Measurements from ENCODE around the gene DNAH11.
A peak's percentile ranks its signal among the peaks of the same experiment; 100 is the strongest.

Gene DNAH11

GRCh38 chr7:21542891-21543527, at the start of gene DNAH11:
Gene DNAH11 (plus strand): TSS chr7:21543039. CDS start chr7:21543246, 207 bp downstream.
- no peak within 1 kb of the TSS for H3K27ac ChIP-seq
- TF ChIP-seq CTCF (IDR thresholded peaks at IDR 0.05) (peak; percentile 11; the same call in 1 of the 2 replicates), ZFX (IDR thresholded peaks at IDR 0.05; ENCODE audit: borderline replicate concordance) (no peak)

- TF ChIP-seq ZFX (IDR thresholded peaks at IDR 0.05; ENCODE audit: borderline replicate concordance) (no peak), CTCF (IDR thresholded peaks at IDR 0.05) (no peak)
- H3K27ac ChIP-seq = no peak overlapping the region
Observed at GRCh38 chr7:21495731-21496130, 47.1 kb upstream of the DNAH11 start.

GRCh38 chr7:21497072-21497471, 45.8 kb upstream of the DNAH11 start:
- no peak overlapping the region for H3K27ac ChIP-seq
- peak; percentile 46 for TF ChIP-seq CTCF (IDR thresholded peaks at IDR 0.05)
- TF ChIP-seq ZFX (IDR thresholded peaks at IDR 0.05; ENCODE audit: borderline replicate concordance) = no peak

- TF ChIP-seq ZFX (IDR thresholded peaks at IDR 0.05; ENCODE audit: borderline replicate concordance) = no peak
- no peak for TF ChIP-seq CTCF (IDR thresholded peaks at IDR 0.05)
- no peak overlapping the region for H3K27ac ChIP-seq
Observed at GRCh38 chr7:21500117-21500832, 42.6 kb upstream of the DNAH11 start.

- no peak overlapping the region for H3K27ac ChIP-seq
- TF ChIP-seq CTCF (IDR thresholded peaks at IDR 0.05) (no peak), ZFX (IDR thresholded peaks at IDR 0.05; ENCODE audit: borderline replicate concordance) (no peak)
Observed at GRCh38 chr7:21504021-21504420, 38.8 kb upstream of the DNAH11 start.

GRCh38 chr7:21507627-21508343, 35.1 kb upstream of the DNAH11 start:
- no peak overlapping the region for H3K27ac ChIP-seq
- TF ChIP-seq ZFX (IDR thresholded peaks at IDR 0.05; ENCODE audit: borderline replicate concordance) (no peak), CTCF (IDR thresholded peaks at IDR 0.05) (peak; percentile 82)
